Ishikawa (cell line): ENCODE results near the gene HIPK1.

Experiments
- CEBPB ChIP-seq: IDR thresholded peaks from 2 replicates; pipeline ENCODE4 v1.6.1; 2012
- CREB1 ChIP-seq: IDR thresholded peaks from 2 replicates; pipeline ENCODE4 v1.6.1; 2012; ENCODE audit warnings: low read depth
- EGR1 ChIP-seq: IDR thresholded peaks from 2 replicates; pipeline ENCODE4 v1.6.1; 2012
- EP300 ChIP-seq: IDR thresholded peaks from 2 replicates; pipeline ENCODE4 v1.6.1; 2012; ENCODE audit warnings: borderline replicate concordance
- FOXM1 ChIP-seq: IDR thresholded peaks from 2 replicates; pipeline ENCODE4 v1.6.1; 2012; ENCODE audit warnings: low read depth, borderline replicate concordance
- NFIC ChIP-seq: IDR thresholded peaks from 2 replicates; pipeline ENCODE4 v1.6.1; 2012
- RAD21 ChIP-seq: IDR thresholded peaks from 2 replicates; pipeline ENCODE4 v1.6.1; 2012; ENCODE audit warnings: low read depth
- TAF1 ChIP-seq: IDR thresholded peaks from 2 replicates; pipeline ENCODE4 v1.6.1; 2012; ENCODE audit warnings: low read depth, mild to moderate bottlenecking
- TCF12 ChIP-seq: IDR thresholded peaks from 2 replicates; pipeline ENCODE4 v1.6.1; 2012; ENCODE audit warnings: low read depth
- TEAD4 ChIP-seq: IDR thresholded peaks from 2 replicates; pipeline ENCODE4 v1.6.1; 2012
- YY1 ChIP-seq: IDR thresholded peaks from 2 replicates; pipeline ENCODE4 v1.6.1; 2012; ENCODE audit warnings: low read depth
- ZBTB7A ChIP-seq: IDR thresholded peaks from 2 replicates; pipeline ENCODE4 v1.6.1; 2012; ENCODE audit warnings: low read depth
- TF ChIP-seq, protein P1 (sequence below): IDR thresholded peaks from 2 replicates; pipeline ENCODE4 v1.6.1; 2012
- TF ChIP-seq, protein P2 (sequence below): IDR thresholded peaks from 2 replicates; pipeline ENCODE4 v1.6.1; 2012
- TF ChIP-seq, protein P3 (sequence below): IDR thresholded peaks from 2 replicates; pipeline ENCODE4 v1.6.1; 2012; ENCODE audit warnings: low read depth, mild to moderate bottlenecking

The HIPK1 gene

DNA sequence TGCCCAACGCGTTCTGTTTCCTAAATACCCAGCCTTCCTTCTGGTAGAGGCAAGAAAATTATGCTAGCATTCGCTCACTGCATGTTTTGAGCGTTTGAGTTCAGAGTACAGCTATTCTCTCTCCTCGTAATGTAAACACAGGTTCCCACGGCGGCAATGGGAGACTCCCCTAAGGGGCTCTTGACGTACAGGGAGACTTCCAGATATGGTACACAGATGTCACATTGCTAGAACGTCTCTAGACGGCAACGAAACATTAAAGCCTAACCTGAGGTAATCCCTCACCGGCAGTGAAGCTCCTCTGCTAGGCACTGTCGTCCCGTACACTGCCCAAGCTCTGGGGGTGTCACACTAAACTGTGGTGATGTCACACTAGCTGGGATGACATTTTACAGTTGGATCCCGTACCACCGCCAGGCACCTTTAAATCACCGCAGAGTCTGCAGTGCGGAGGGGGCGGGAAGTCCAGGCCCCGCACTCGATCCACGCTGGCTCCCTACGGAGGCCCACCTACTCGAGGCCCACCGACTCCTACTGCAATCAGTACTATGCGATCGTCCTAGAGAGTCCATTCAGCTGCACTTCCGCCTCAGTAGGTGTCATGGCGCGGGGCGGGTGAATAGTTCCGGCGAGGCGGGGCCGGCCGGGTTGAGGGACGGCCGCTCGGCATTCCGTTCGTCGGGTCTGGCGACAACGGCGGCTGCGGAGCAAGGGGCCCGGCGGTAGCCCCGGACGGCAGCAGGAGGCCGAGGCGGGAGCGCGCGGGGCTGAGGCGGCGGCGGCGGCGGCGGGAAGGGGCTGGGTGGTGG lies at the start of gene HIPK1:
Gene HIPK1, plus strand, starts transcription at position 384 of the 809 bp plus-strand sequence.
- TF ChIP-seq, protein P1, sequence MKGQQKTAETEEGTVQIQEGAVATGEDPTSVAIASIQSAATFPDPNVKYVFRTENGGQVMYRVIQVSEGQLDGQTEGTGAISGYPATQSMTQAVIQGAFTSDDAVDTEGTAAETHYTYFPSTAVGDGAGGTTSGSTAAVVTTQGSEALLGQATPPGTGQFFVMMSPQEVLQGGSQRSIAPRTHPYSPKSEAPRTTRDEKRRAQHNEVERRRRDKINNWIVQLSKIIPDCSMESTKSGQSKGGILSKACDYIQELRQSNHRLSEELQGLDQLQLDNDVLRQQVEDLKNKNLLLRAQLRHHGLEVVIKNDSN: no peak
- TF ChIP-seq EGR1: peak; percentile 71
- TF ChIP-seq NFIC: no peak
- TF ChIP-seq TAF1: peak; percentile 45
- TF ChIP-seq TEAD4: peak; percentile 34
- peak; percentile 57; the same call in 1 of the 2 replicates for TF ChIP-seq CREB1
- peak; percentile 99 for TF ChIP-seq YY1
- TF ChIP-seq ZBTB7A: 0 out of 2 replicates have a peak, but pooled peaks have one; percentile 32
- TF ChIP-seq TCF12: peak; percentile 57; the same call in 1 of the 2 replicates
- TF ChIP-seq, protein P2, sequence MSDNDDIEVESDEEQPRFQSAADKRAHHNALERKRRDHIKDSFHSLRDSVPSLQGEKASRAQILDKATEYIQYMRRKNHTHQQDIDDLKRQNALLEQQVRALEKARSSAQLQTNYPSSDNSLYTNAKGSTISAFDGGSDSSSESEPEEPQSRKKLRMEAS: peak; percentile 64; the same call in 1 of the 2 replicates
- no peak for TF ChIP-seq RAD21
- no peak for TF ChIP-seq FOXM1

- no peak for TF ChIP-seq EGR1
- TF ChIP-seq TAF1: no peak
- TF ChIP-seq, protein P3, sequence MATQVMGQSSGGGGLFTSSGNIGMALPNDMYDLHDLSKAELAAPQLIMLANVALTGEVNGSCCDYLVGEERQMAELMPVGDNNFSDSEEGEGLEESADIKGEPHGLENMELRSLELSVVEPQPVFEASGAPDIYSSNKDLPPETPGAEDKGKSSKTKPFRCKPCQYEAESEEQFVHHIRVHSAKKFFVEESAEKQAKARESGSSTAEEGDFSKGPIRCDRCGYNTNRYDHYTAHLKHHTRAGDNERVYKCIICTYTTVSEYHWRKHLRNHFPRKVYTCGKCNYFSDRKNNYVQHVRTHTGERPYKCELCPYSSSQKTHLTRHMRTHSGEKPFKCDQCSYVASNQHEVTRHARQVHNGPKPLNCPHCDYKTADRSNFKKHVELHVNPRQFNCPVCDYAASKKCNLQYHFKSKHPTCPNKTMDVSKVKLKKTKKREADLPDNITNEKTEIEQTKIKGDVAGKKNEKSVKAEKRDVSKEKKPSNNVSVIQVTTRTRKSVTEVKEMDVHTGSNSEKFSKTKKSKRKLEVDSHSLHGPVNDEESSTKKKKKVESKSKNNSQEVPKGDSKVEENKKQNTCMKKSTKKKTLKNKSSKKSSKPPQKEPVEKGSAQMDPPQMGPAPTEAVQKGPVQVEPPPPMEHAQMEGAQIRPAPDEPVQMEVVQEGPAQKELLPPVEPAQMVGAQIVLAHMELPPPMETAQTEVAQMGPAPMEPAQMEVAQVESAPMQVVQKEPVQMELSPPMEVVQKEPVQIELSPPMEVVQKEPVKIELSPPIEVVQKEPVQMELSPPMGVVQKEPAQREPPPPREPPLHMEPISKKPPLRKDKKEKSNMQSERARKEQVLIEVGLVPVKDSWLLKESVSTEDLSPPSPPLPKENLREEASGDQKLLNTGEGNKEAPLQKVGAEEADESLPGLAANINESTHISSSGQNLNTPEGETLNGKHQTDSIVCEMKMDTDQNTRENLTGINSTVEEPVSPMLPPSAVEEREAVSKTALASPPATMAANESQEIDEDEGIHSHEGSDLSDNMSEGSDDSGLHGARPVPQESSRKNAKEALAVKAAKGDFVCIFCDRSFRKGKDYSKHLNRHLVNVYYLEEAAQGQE: no peak
- TF ChIP-seq, protein P1: no peak
- no peak for TF ChIP-seq NFIC
- no peak for TF ChIP-seq YY1
- no peak for TF ChIP-seq TCF12
- no peak for TF ChIP-seq TEAD4
These were observed 49.4 kb upstream of the HIPK1 start for GRCh38 chr1:113879739-113880038.

- TF ChIP-seq CEBPB (no peak), TEAD4 (no peak), EGR1 (no peak), EP300 (no peak), CREB1 (no peak), NFIC (no peak), TAF1 (no peak), ZBTB7A (no peak), RAD21 (no peak), YY1 (no peak), TCF12 (no peak), FOXM1 (no peak)
- TF ChIP-seq, protein P2: no peak
- TF ChIP-seq, protein P3: no peak
- TF ChIP-seq, protein P1: no peak
These were observed 47.5 kb upstream of the HIPK1 start for GRCh38 chr1:113881661-113882060.

DNA sequence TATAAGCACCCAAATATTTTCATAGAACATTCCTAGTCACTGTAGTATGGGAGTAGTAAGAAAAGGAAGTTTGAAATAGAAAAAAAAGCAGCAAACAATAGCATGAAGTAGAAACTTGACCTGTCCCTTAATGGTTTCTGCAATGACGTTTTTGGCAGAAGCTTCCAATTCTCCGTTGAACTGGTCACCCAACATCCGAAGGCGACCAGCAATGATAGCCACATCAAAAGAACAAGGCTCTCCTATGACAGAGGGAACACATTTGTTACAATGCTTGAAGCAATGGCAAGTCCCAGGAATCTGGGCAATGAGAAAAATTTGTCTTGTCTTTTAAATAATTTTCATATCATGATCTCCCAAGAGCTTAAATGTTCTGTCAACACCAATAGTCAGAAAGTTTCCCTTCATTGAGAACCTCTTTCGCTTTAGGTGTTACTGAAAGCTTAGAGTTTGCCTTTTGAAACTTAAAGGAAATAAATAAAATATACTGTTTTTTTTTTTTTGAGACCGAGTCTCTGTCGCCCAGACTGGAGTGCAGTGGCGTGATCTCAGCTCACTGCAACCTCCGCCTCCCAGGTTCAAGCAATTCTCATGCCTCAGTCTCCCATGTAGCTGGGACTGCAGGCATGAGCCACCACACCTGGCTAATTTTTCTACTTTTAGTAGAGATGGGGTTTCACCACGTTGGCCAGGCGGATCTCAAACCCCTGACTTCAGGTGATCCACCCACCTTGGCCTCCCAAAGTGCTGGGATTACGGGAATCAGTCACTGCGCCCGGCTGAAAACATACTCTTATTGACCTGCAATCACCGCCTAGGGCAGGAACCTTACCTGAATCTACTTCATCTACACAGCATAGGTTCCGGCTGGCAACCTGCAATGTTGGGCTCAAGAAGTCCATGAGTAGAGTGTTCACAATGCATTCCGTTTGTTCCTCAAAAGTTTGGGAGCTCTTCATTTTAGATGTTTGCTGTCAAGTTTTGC lies 42.4 kb upstream of the HIPK1 start:
- TF ChIP-seq TCF12 (no peak), RAD21 (no peak), NFIC (peak; percentile 58)
